GM23248 (cell line): ENCODE results near the gene TNIK.

ENCODE experiments used
- EZH2 ChIP-seq: fragments of 200-600 bp; sonication (generic); IDR thresholded peaks from 2 replicates; pipeline ENCODE4 v1.6.1; 2018; ENCODE audit warnings: antibody characterized with exemption, mild to moderate bottlenecking; ENCODE audit not compliant: insufficient read depth, poor library complexity, severe bottlenecking
- EZH2phosphoT487 ChIP-seq: fragments of 200-600 bp; sonication (generic); IDR thresholded peaks from 2 replicates; pipeline ENCODE4 v1.6.1; 2018; ENCODE audit warnings: antibody characterized with exemption, moderate library complexity, mild to moderate bottlenecking, low read depth; ENCODE audit not compliant: insufficient read depth

DNA sequence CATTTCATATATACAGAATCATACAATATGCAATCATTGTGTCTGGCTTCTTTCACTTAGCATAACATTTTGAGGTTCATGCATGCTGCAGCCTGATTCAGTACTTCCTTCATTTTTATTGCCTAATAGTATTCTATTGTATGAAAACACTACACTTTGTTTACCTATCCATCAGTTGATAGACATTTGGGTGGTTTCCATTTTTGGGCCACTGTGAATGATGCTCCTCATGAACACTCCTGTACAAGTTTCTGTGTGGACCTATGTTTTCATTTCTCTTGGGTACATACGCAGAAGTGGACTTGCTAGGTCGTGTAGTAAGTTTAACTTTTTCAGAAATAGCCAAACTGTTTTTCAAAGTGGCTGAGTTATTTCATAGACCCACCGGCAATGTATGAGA, 18.8 kb downstream of the TNIK start:
- no peak for TF ChIP-seq EZH2phosphoT487
- no peak for TF ChIP-seq EZH2
